PC-9 (cell line): ENCODE measurements around the gene CNOT3. TPM values are rescaled to one million over a fixed set of nuclear protein-coding genes. Genes with fewer than 3 reads are reported as not detected.

Source experiments
- BruUV-seq: library from RNA; stranded (reverse); fragments of 400-500 nt; replicated peaks from 2 replicates; lab custom pipeline; 2021; lab: Mats Ljungman, UMichigan
- CTCF ChIA-PET: fragments of 300-600 bp; sonication (Branson Sonifier 250); formaldehyde crosslinking; loops from one replicate; lab custom pipeline; 2022; ENCODE audit warnings: antibody characterized with exemption; lab: Charles Lee
- POLR2A ChIA-PET: fragments of 300-600 bp; sonication (Branson Sonifier 250); formaldehyde crosslinking; loops from one replicate; lab custom pipeline; 2022; ENCODE audit warnings: antibody characterized with exemption; ENCODE audit not compliant: unreplicated experiment; lab: Charles Lee
- DNase-seq, 2 experiments: peaks; one replicate each; pipeline versions ENCODE4 v3.0.0 to v3.0.0-alpha.2; 2015 to 2022; ENCODE audit warnings: mixed read lengths in 1 of 2
- H2AFZ ChIP-seq: fragments of 200-600 bp; sonication (generic); 2 replicates; pipeline ENCODE4 v1.8.1; 2017; ENCODE audit warnings: antibody characterized with exemption
- H3F3A ChIP-seq: fragments of 200-600 bp; sonication (generic); 2 replicates; pipeline ENCODE4 v1.8.1; 2017; ENCODE audit warnings: antibody characterized with exemption, mild to moderate bottlenecking, low read depth; ENCODE audit not compliant: insufficient read depth
- H3K27ac ChIP-seq: fragments of 200-600 bp; sonication (generic); 2 replicates; pipeline ENCODE4 v1.6.1; 2016; ENCODE audit warnings: mixed run types
- H3K27me3 ChIP-seq: fragments of 200-600 bp; sonication (generic); 2 replicates; pipeline ENCODE4 v1.6.1; 2016; ENCODE audit warnings: low read depth, mixed run types; ENCODE audit not compliant: insufficient read depth
- H3K36me3 ChIP-seq: fragments of 200-600 bp; sonication (generic); 2 replicates; pipeline ENCODE4 v1.6.1; 2016; ENCODE audit warnings: low read depth, mixed run types
- H3K4me1 ChIP-seq: fragments of 200-600 bp; sonication (generic); replicated peaks from 2 replicates; pipeline ENCODE4 v1.6.1; 2016; ENCODE audit warnings: mixed run types; ENCODE audit not compliant: insufficient read depth
- H3K4me2 ChIP-seq: fragments of 200-600 bp; sonication (generic); 2 replicates; pipeline ENCODE4 v1.6.1; 2017; ENCODE audit warnings: mixed run types
- H3K4me3 ChIP-seq: fragments of 200-600 bp; sonication (generic); 2 replicates; pipeline ENCODE4 v1.6.1; 2016; ENCODE audit warnings: mixed run types
- H3K79me2 ChIP-seq: fragments of 200-600 bp; sonication (generic); 2 replicates; pipeline ENCODE4 v1.6.1; 2017; ENCODE audit warnings: low read depth, mixed run types
- H3K9me2 ChIP-seq: fragments of 200-600 bp; sonication (generic); 2 replicates; pipeline ENCODE4 v1.8.1; 2017; ENCODE audit warnings: mild to moderate bottlenecking; ENCODE audit not compliant: insufficient read depth
- H3K9me3 ChIP-seq: fragments of 200-600 bp; sonication (generic); 2 replicates; pipeline ENCODE4 v1.8.1; 2016; ENCODE audit warnings: low read depth; ENCODE audit not compliant: insufficient read depth
- H4K20me1 ChIP-seq: fragments of 200-600 bp; sonication (generic); 2 replicates; pipeline ENCODE4 v1.8.1; 2017; ENCODE audit not compliant: insufficient read depth
- EZH2 ChIP-seq: fragments of 200-600 bp; sonication (generic); IDR thresholded peaks from 2 replicates; pipeline ENCODE4 v1.8.0; 2017; ENCODE audit warnings: antibody characterized with exemption, low read depth
- intact Hi-C: fragments of 100-400 bp; cut with micrococcal nuclease; formaldehyde crosslinking; loops from one replicate; pipeline ENCODE4 v1.10.0; 2022; ENCODE audit not compliant: unreplicated experiment
- total RNA-seq: library from RNA; stranded (reverse); gene quantifications from 2 replicates; pipeline ENCODE4 v1.2.3, GENCODE V29; 2021
- TF ChIP-seq, protein P1 (sequence below): fragments of 200-600 bp; sonication (generic); conservative IDR thresholded peaks from 2 replicates; pipeline ENCODE4 v1.6.1; 2017; ENCODE audit warnings: mixed run types, antibody characterized with exemption, mild to moderate bottlenecking, moderate library complexity

CNOT3 gene
- total RNA-seq, 1 experiment from 2014 or later, result 89.1 TPM

DNA sequence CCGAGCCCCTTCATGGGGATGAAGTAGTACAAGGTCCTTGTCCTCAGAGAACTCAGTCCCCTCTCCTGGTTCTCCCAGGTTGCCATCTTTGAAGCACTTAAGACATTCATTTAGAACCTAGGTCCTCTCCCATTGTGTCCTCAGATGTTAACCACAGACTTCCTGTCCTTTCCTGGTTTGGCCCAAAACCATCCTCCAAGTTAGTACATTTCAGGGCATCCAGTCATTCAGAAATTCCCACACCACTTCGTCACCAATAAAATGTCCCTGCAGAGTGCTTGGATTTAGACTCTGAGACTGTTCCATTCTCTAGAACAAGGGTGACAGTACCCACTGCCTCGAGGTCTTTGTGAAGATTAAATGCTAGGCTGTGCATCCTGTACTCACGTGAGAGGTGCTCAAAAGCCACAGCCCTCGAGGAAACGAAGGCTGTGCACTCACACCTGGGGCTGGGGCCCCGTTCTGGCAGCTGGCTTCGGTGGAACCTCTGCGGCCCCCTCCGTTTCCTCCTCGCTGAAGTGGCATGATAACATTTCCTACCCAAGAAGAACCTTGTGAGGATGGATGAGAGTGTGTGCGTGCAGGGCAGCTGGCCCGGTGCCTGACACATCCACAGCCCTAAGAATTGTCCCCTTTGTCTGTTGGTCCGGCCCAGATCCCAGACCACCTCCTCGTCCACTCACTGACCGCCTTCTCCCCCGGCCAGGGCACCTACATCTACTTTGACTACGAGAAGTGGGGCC, 17.2 kb downstream of the CNOT3 start:
- Histone ChIP-seq H3K27me3 (no peaks in the 10 kb centered on the region), H3K79me2 (peaks cover 14% of the 10 kb centered on the region), H4K20me1 (peaks cover 40% of the 10 kb centered on the region), H3F3A (peaks cover 77% of the 10 kb centered on the region), H2AFZ (no peak overlapping the region), H3K9me3 (no peaks in the 10 kb centered on the region), H3K4me3 (no peak overlapping the region), H3K4me2 (no peak overlapping the region), H3K9me2 (no peaks in the 10 kb centered on the region), H3K36me3 (peaks cover 16% of the 10 kb centered on the region), H3K4me1 (peaks cover 12% of the 10 kb centered on the region), H3K27ac (no peak overlapping the region)
- TF ChIP-seq, protein P1, sequence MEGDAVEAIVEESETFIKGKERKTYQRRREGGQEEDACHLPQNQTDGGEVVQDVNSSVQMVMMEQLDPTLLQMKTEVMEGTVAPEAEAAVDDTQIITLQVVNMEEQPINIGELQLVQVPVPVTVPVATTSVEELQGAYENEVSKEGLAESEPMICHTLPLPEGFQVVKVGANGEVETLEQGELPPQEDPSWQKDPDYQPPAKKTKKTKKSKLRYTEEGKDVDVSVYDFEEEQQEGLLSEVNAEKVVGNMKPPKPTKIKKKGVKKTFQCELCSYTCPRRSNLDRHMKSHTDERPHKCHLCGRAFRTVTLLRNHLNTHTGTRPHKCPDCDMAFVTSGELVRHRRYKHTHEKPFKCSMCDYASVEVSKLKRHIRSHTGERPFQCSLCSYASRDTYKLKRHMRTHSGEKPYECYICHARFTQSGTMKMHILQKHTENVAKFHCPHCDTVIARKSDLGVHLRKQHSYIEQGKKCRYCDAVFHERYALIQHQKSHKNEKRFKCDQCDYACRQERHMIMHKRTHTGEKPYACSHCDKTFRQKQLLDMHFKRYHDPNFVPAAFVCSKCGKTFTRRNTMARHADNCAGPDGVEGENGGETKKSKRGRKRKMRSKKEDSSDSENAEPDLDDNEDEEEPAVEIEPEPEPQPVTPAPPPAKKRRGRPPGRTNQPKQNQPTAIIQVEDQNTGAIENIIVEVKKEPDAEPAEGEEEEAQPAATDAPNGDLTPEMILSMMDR, result no peak
- no peak for TF ChIP-seq EZH2
- intact Hi-C loops, result no loop called here
- ChIA-PET POLR2A (no interaction called here), CTCF (no interaction called here)
- DNase-seq, result peak in 1 of 2 experiments; percentile 30
- BruUV-seq, result no TSS peak

DNA sequence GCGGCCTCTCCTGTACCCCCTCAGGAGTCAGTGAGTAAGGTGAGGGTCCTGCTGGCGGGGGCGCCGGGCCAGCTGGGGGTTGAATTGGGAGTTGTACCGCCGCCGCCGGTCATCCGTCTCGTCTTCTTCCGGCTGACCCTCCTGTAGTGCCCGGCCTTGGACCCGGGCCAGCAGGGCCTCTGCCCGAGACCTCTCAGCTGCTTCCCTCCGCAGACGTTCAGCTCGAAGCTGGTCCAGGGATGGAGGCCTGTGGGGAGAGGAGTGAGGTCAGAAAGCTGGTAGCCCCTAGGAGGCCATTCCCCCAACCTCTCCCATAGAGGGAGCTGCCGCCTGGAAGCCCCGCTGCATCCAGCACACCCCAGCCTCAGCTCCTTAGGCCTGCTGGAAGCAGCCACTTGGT, 18.1 kb downstream of the CNOT3 start:
- Histone ChIP-seq H3K4me1 (peaks cover 14% of the 10 kb centered on the region), H3K4me2 (no peak overlapping the region), H3K27me3 (no peaks in the 10 kb centered on the region), H3K36me3 (peaks cover 16% of the 10 kb centered on the region), H3K4me3 (no peak overlapping the region), H3F3A (peaks cover 76% of the 10 kb centered on the region), H3K27ac (no peak overlapping the region), H2AFZ (no peak overlapping the region), H3K9me2 (no peaks in the 10 kb centered on the region), H3K79me2 (peaks cover 14% of the 10 kb centered on the region), H4K20me1 (peaks cover 41% of the 10 kb centered on the region), H3K9me3 (no peaks in the 10 kb centered on the region)
- DNase-seq, result peak in 1 of 2 experiments; percentile 19
- CTCF ChIA-PET, result interaction anchor here (0.5 kb wide), 1 partner anchor 132 kb away, joined by 3 read pairs; no protein-coding TSS in a partner anchor
- intact Hi-C loops, result no loop called here
- TF ChIP-seq, protein P1, result no peak
- TF ChIP-seq EZH2, result no peak
- POLR2A ChIA-PET, result interaction anchor here (0.7 kb wide), 1 partner anchor 18 kb away, joined by 4 read pairs; no protein-coding TSS in a partner anchor
- no TSS peak for BruUV-seq

DNA sequence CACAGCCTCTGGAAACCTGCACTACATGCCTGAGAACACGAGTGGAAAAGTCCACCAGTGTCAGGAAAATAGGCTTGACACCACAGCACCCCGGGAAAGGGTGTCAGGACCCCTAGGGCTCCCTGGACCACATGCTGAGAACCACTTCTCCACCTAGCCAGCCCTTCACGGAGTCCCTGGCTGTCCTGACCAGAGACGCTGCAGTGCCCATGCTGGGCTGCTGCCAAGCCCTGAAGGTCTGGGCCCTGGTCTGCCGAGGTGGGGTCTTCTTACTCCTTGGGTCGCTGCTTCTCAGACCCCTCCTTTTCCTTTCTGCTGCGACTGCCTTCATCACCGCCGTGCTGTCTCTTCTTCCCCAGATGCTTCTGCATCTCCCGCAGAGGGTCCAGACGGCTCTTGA, 18.9 kb downstream of the CNOT3 start:
- H2AFZ ChIP-seq, result no peak overlapping the region
- DNase-seq, result peak in 1 of 2 experiments; percentile 2
- ChIA-PET POLR2A (interaction anchor here (0.7 kb wide), 1 partner anchor 17 kb away, joined by 4 read pairs; no protein-coding TSS in a partner anchor), CTCF (interaction anchor here (0.5 kb wide), 1 partner anchor 133 kb away, joined by 3 read pairs; no protein-coding TSS in a partner anchor)
- no peaks in the 10 kb centered on the region for H3K27me3 ChIP-seq
- H3K9me3 ChIP-seq, result no peaks in the 10 kb centered on the region
- peaks cover 72% of the 10 kb centered on the region for H3F3A ChIP-seq
- intact Hi-C loops, result no loop called here
- no peaks in the 10 kb centered on the region for H3K9me2 ChIP-seq
- peaks cover 36% of the 10 kb centered on the region for H4K20me1 ChIP-seq
- peaks cover 13% of the 10 kb centered on the region for H3K36me3 ChIP-seq
- no TSS peak for BruUV-seq
- H3K27ac ChIP-seq, result no peak overlapping the region
- TF ChIP-seq, protein P1, result no peak
- peaks cover 14% of the 10 kb centered on the region for H3K79me2 ChIP-seq
- H3K4me2 ChIP-seq, result no peak overlapping the region
- no peak overlapping the region for H3K4me3 ChIP-seq
- H3K4me1 ChIP-seq, result peaks cover 22% of the 10 kb centered on the region
